Stimulated activated CD8-positive, alpha-beta memory T cell treated with anti-CD3 and anti-CD28 coated beads, Interleukin-15, amount 100 ng/mL, for 48 hours (primary cell): ENCODE results near the gene SERPINA5.
"Not testable (repeated sequence)": the region's sequence is repeated elsewhere in the genome, so short reads cannot be mapped to it uniquely, and the experiment has no call there.

Experiments
- DNase-seq, 2 donors: peaks; one replicate each; pipeline ENCODE4 v3.0.0-alpha.2; 2020; ENCODE audit warnings: low read depth in 2 of 2

The SERPINA5 gene

GRCh38 chr14:94623856-94624499 lies 42.8 kb downstream of the SERPINA5 start:
- no peak for DNase-seq

DNA sequence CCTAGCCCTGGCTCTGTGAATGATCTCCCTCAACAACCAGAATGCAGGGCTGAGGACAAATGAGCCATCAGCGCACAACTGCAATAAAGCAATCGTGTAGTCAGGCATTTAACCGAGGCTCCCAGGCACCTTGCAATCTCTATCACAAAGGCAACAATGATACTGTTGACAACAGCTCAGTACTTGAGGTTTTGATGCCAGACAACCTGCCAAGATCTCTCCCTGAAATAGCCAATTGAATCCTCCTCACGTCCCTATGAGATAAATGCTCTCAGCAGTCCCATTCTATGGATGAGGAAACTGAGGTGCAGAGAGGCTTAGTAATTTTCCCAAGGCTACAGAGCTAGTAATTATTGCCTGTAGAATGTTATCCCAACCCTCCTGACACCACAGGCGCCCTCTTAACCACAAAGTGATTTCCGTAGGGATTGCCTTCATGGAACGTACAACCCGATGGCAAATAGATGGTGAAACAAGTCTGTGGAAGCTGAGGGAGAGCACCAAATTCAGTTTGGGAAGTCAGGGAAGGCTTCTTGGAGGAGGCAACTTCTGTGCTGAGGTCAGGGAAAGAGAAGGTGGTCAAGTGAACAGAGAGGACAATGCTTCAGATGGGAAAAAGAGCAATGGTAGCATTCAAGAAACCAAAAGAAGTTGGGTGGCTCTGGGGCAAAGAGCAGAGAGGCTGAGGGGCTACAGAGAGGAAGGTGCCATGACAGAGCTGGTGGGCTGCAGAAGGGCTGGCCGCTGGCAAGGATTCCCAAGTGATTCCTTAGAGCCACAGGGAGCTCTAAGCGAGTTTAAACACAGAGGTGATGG lies 43.5 kb downstream of the SERPINA5 start:
- no peak for DNase-seq

DNA sequence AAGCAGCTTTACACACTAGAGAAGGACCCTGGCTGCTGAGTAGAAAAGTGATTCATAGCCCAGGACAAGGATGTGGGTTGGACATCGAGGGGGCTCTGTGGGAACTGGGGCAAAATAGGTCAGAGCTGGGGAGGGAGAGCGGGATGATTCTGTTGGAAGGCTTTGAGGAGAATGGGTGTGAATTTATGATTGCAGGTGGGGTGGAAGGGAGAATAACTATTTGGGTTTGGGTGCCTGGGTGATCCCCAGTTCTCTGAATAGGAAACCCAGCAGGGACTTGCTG lies 44.1 kb downstream of the SERPINA5 start:
- DNase-seq, result no peak

DNA sequence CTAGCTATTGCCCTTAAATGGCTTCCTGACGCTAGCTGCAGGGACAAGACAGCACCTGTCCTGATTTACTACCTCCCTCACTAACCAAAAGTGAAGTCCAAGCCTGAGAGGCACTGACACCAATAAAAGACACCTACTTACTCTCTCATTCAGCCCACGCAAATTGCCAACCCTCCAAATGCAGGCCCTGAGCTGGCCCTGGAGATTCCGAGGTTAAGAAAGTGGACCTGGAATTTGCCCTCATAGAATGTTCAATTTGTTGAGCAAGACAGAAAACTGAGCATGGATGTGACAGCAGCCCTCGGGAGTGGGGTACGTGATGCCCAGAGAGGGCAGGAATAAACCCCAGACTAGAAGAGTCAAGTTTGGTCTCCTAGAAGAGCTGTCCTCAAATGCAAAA lies 47.4 kb downstream of the SERPINA5 start:
- DNase-seq, result no peak

GRCh38 chr14:94630396-94630795 lies 49.2 kb downstream of the SERPINA5 start:
- no peak for DNase-seq

- DNase-seq, result no peak
Measured at GRCh38 chr14:94631050-94631449, 49.8 kb downstream of the SERPINA5 start.

GRCh38 chr14:94631536-94632304 lies 50.5 kb downstream of the SERPINA5 start:
- no peak for DNase-seq

DNA sequence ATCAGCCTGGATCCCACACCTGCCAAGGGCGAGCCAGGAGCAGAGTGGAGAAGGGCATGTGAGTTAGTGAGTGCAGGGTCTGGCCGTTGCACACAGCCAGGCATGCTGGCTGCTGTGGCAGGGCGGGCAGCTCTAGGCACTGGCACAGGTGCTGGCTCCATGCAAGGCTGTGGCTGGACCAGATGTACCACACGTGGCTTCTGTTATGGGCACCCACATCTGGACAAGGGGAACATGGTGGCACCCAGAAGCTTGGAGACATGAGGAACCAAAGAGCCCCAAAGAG lies 51.0 kb downstream of the SERPINA5 start:
- no peak for DNase-seq

GRCh38 chr14:94633121-94633520 lies 51.9 kb downstream of the SERPINA5 start:
- DNase-seq, result no peak

- no peak for DNase-seq
Measured at GRCh38 chr14:94635154-94635553, 53.9 kb downstream of the SERPINA5 start.

DNA sequence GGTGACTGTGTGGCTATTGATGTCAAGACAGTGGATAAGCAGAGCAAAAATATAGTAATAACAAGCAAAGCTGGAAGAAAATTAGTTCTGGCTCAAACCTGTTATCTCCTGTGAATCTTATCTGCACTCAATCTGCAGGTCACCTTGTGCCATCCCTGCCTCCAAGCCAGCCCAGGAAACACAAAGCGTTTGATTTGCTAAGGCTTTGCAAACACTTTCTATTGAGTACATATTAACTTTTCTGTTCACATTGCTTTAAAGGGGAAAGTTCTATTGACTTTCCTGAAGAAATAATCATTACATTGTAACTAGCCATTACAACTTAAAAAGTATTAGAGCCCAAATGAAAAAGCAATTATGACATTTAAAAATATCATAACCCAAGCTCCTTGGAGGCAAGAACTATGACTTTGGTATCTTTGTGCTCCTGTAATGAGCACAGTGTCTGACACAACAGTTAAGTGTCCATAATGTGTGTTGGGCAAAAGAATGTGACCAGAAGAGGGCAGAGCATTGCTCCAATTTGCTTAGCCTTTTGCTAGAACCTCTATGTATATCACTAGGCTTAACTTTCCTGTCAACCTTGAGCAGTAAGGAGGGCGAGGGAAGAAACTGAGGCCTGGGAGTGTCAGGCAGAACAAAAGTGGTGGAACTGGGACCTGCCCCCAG lies 55.7 kb downstream of the SERPINA5 start:
- no peak for DNase-seq

DNA sequence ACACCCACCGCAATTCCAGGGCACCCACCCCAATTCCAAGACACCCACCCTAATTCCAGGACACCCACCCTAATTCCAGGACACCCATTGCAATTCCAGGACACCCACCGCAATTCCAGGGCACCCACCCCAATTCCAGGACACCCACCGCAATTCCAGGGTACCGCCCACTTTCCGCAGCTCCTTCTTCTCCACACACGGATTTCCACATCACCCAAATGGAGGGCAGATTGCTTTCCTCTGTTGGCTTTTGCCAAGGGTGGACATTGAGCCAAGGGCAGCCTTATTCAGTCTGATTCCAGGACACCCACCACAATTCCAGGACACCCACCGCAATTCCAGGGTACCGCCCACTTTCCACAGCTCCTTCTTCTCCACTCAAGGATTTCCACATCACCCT lies 56.6 kb downstream of the SERPINA5 start:
- DNase-seq, result not testable (repeated sequence)

DNA sequence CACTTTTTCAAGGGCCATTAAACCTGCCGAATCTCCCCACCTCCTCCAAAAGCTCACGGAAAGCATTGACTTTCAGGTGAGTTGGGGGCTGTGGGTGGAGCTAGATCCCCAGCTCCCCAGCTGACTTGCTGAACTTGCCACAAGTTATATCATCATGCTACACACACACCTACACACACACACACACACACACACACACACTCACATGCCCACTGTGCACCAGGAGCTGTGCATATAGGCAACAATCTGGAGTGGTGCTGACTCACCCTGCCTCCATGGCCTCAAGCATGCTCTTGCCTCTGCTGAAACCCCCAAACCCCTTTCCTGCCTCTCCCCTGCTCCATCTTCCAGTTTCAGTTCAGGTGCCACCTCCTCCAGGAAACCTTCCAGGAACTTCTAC lies 57.1 kb downstream of the SERPINA5 start:
- no peak for DNase-seq

DNA sequence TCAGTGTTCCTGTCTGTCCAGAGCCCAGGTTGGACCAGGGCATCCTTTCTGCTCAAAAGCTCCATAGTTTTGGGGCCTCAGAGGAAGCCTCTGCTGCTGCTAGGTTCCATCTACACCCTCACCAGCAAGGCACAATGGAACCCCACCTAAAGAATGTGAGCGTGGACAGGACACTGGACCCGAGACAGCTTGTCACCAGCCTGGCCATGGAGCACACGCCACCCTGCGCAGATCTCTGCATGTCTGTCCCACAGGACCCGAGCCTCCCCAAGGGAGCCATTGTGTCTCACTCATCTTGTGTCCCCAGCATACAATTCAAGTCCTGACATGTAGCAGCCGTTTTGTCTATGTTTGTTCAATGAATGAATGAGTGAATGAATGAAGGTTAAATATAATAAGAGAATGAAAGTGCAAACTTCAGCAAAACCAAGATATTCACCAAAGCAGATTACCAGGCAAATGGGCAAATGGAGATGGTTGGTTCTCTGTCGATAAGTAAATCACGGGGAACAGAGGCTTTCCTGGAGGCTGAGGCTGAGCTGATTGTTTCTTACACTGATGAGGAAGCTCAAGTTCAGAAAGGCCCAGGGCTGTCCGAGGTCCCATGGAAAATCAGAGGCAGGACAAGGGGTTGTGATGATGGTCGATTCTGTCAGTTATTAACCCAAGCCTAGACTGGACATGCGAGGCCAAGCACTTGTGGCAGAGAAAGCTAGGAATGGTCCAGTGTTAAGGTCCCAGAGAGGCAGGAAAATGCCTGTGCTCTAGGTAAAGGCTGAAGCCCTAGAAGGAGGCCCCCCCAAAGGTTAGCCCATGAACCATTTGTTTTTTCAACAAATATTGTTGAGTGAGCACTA lies 58.0 kb downstream of the SERPINA5 start:
- DNase-seq, result no peak

DNA sequence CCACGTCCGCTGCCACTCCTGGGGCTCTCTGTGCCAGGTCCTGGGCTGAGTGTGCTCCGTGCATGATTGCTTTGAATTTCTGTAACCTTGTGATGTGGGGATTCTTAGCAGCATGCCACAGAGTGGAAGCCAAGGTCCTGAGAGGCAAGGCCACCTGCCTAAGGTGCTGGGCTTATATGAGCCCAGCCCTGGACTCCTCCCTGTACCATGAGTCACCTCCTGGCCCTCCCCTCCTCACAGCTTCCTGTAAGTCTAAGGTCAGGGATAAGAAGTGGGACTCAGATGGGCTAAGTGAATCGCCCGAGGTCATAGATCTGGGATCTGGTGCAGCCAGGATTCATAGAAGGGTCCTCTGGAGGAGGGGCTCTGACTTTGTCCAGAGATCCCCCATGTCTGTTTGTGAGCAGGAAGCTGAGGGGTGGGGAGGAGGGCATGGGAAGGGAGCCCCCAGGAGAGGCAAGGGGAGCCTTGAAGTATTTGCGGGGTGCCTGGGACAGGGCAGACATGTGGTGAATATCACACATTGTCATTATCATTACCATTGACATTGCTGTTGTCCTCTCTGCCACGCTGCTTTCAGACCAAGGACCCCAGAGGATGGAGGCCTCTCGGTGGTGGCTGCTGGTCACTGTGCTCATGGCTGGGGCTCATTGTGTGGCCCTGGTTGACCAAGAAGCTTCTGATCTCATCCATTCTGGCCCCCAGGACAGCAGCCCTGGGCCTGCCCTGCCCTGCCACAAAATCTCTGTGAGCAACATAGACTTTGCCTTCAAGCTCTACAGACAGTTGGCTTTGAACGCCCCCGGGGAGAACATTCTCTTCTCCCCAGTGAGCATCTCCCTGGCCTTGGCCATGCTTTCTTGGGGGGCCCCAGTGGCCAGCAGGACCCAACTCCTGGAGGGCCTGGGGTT lies 59.8 kb downstream of the SERPINA5 start:
- DNase-seq, result no peak

- DNase-seq, result no peak
Measured at GRCh38 chr14:94641632-94641955, 60.4 kb downstream of the SERPINA5 start.
